ENCODE data around the gene PAPSS2. TPM values are rescaled to one million over a fixed set of nuclear protein-coding genes. Genes with fewer than 3 reads are reported as not detected.
"Not testable (repeated sequence)": the region's sequence is repeated elsewhere in the genome, so short reads cannot be mapped to it uniquely, and the experiment has no call there.

PAPSS2 gene
- total RNA-seq, 1 donor from 2014 or later: 0.17 TPM

GRCh38 chr10:87642486-87642885 is 17.2 kb upstream of the PAPSS2 start:
- intact Hi-C loops (cut with micrococcal nuclease): no loop called here

- intact Hi-C loops (cut with micrococcal nuclease): no loop called here
These were observed 16.7 kb upstream of the PAPSS2 start for GRCh38 chr10:87642988-87643387.

- intact Hi-C loops (cut with micrococcal nuclease): no loop called here
These were observed 15.8 kb upstream of the PAPSS2 start for GRCh38 chr10:87643920-87644319.

DNA sequence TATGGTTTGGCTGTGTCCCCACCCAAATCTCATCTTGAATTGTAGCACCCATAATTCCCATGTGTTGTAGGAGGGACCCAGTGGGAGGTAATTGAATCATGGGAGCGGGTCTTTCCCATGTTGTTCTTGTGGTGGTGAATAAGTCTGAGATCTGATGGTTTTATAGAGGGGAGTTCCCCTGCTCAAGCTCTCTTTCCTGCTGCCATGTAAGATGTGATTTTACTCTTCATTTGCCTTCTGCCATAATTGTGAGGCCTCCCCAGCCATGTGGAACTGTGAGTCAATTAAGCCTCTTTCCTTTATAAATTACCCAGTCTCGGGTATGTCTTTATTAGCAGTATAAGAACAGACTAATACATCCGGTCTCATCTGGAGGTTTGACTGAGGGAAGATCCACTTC is 15.2 kb upstream of the PAPSS2 start:
- intact Hi-C loops (cut with micrococcal nuclease): not testable (repeated sequence)

GRCh38 chr10:87646192-87646909 is 13.3 kb upstream of the PAPSS2 start:
- intact Hi-C loops (cut with micrococcal nuclease): no loop called here

DNA sequence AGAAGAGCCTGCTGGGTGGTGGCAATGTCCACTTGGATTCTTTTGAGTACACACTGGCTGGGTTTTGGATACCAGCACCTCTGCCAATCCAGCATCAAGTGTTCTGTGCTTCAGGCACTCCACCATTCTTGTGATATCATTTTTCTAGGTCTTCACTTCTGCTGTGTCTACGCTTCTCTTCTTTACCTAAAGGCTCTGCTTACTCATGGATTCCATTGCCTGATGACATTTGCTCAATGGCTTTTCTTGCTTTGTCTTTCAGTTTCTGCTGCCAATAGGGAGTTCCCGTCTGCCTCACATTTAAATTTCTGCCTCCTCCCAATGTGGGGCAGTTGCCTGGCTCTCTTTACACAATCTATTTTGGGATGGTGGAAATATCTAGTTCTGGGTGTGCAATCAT is 12.7 kb upstream of the PAPSS2 start:
- intact Hi-C loops (cut with micrococcal nuclease): no loop called here

- intact Hi-C loops (cut with micrococcal nuclease): no loop called here
These were observed 8.7 kb upstream of the PAPSS2 start for GRCh38 chr10:87650838-87651589.

- intact Hi-C loops (cut with micrococcal nuclease): no loop called here
These were observed 7.9 kb upstream of the PAPSS2 start for GRCh38 chr10:87651801-87652200.

GRCh38 chr10:87652261-87652660 is 7.4 kb upstream of the PAPSS2 start:
- intact Hi-C loops (cut with micrococcal nuclease): no loop called here

GRCh38 chr10:87654212-87654611 is 5.5 kb upstream of the PAPSS2 start:
- intact Hi-C loops (cut with micrococcal nuclease): no loop called here

- intact Hi-C loops (cut with micrococcal nuclease): loop anchor here (1.0 to 5.0 kb wide), 6 partner anchors 79 to 1154 kb away; partner anchors contain the start of genes KLLN and PTEN
These were observed 3.1 kb upstream of the PAPSS2 start for GRCh38 chr10:87656431-87657072.

DNA sequence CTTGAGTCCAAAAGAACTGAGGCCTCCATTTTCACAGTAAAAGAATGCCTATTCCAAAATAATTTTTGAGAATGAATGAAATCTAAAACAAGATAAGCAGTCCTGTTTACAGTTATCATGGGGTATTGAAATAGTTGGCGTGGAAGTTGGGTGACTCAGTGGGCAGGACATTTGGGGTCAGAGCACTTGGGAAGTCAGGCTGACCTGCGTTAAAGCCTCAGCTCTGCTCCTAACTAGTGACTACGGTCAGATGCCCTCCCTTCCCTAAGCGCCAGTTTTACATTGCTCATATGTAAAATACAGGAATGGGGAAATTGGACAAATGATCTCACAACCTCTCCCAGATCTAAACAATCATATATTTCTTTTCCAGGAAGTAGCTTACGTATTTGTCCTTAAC is 2.3 kb upstream of the PAPSS2 start:
- intact Hi-C loops (cut with micrococcal nuclease): loop anchor here (5.0 kb wide), 2 partner anchors 205 to 730 kb away; partner anchors contain the start of genes KLLN and PTEN

GRCh38 chr10:87658321-87658795 is 1.3 kb upstream of the PAPSS2 start:
- intact Hi-C loops (cut with micrococcal nuclease): loop anchor here (5.0 kb wide), 2 partner anchors 204 to 729 kb away; partner anchors contain the start of genes KLLN and PTEN

GRCh38 chr10:87658858-87659555 is 671 bp upstream of the PAPSS2 start:
- intact Hi-C loops (cut with micrococcal nuclease): loop anchor here (1.0 to 5.0 kb wide), 3 partner anchors 74 to 728 kb away; partner anchors contain the start of genes KLLN and PTEN

GRCh38 chr10:87660484-87661133 is 931 bp downstream of the PAPSS2 start:
- intact Hi-C loops (cut with micrococcal nuclease): no loop called here

GRCh38 chr10:87661861-87662785 is 2.4 kb downstream of the PAPSS2 start:
- intact Hi-C loops (cut with micrococcal nuclease): no loop called here

- intact Hi-C loops (cut with micrococcal nuclease): no loop called here
These were observed 4.6 kb downstream of the PAPSS2 start for GRCh38 chr10:87664276-87664701.

DNA sequence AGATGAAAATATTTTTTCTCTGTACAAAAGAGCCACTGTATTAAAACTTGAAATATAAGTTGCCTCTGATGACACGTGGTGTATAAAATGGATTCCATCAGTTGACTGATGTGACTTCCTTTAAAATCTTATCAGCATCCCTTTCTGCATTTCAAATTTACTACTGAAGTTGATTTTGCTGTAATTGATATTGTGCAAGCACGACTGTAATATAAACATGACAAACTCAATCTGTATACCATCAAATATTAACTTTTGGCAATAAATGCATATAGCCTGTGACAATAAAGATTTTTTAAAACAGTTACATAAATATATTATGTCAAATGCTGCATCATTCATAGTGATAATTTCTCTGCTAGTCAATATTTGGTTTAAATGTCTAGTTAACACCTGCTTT is 7.8 kb downstream of the PAPSS2 start:
- intact Hi-C loops (cut with micrococcal nuclease): no loop called here

DNA sequence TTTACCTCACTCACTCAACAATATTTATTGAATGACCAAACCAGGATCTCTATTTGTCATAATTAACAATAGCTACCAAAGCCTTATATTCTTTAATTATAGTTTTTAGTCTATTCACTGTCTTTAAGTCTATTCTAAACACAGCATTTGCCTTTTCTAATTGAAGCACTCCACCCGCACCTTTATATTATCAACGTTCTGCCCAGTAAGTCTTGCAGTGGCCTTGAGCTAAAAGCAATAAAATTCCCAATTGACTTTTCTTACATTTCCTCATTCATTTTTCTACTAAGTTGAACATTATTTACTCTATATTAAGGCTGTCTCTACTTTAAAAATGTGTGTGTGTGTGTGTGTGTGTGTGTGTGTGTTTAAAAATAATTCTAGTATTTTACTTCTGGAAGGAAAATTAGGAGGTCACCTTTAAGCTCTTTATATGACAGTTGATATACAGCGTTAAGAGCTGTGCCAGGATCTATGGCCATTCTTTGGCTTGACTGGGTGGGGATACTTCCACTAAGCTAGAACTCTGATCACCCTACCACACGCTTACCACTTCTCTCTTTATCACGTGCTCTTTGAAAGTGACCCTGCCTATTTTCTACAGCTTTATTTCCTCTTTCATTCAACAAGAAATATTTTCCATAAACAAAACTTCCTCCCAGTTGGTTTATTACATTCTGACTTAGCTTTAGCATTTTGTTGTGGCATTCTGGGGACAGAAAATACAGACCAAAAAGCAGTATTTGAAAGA is 8.8 kb downstream of the PAPSS2 start:
- intact Hi-C loops (cut with micrococcal nuclease): no loop called here

All from T-helper 1 cell treated with Interleukin-12 subunit alpha and Interleukin-12 subunit beta and Interleukin-4 antibody, amounts not matched to agents 30 ng/mL and 1 ng/mL, for 36 hours (primary cell).